ENCODE data around the gene ACACB. TPM values are rescaled to one million over a fixed set of nuclear protein-coding genes. Genes with fewer than 3 reads are reported as not detected.
"Not testable (repeated sequence)": the region's sequence is repeated elsewhere in the genome, so short reads cannot be mapped to it uniquely, and the experiment has no call there.

The ACACB gene
- total RNA-seq, 1 donor from 2014 or later = 5.9 TPM

- Mint-ChIP-seq H3K36me3 (ENCODE audit: low read depth) (peaks cover 13% of the 10 kb centered on the region), H3K27me3 (ENCODE audit: low read depth) (no peaks in the 10 kb centered on the region), H3K9me3 (ENCODE audit: low read depth) (peaks cover 2% of the 10 kb centered on the region), H3K4me1 (ENCODE audit: low read depth) (no peaks in the 10 kb centered on the region), H3K4me3 (ENCODE audit: unreplicated experiment) (no peak overlapping the region), H3K27ac (ENCODE audit: unreplicated experiment) (no peak overlapping the region)
- TF ChIP-seq CTCF (IDR thresholded peaks at IDR 0.05) = no peak
- no peak for DNase-seq (ENCODE audit: low spot score)
Measured at GRCh38 chr12:109167781-109168180, 51.4 kb downstream of the ACACB start.

GRCh38 chr12:109169262-109169661 is 52.9 kb downstream of the ACACB start:
- H3K4me3 Mint-ChIP-seq (ENCODE audit: unreplicated experiment) = no peak overlapping the region
- peaks cover 4% of the 10 kb centered on the region for H3K9me3 Mint-ChIP-seq (ENCODE audit: low read depth)
- no peak for DNase-seq (ENCODE audit: low spot score)
- H3K4me1 Mint-ChIP-seq (ENCODE audit: low read depth) = no peaks in the 10 kb centered on the region
- H3K27me3 Mint-ChIP-seq (ENCODE audit: low read depth) = no peaks in the 10 kb centered on the region
- no peak overlapping the region for H3K27ac Mint-ChIP-seq (ENCODE audit: unreplicated experiment)
- H3K36me3 Mint-ChIP-seq (ENCODE audit: low read depth) = peaks cover 20% of the 10 kb centered on the region
- TF ChIP-seq CTCF (IDR thresholded peaks at IDR 0.05) = no peak

GRCh38 chr12:109169686-109170085 is 53.3 kb downstream of the ACACB start:
- Mint-ChIP-seq H3K27ac (ENCODE audit: unreplicated experiment) (no peak overlapping the region), H3K27me3 (ENCODE audit: low read depth) (no peaks in the 10 kb centered on the region), H3K4me3 (ENCODE audit: unreplicated experiment) (no peak overlapping the region), H3K36me3 (ENCODE audit: low read depth) (peaks cover 20% of the 10 kb centered on the region), H3K4me1 (ENCODE audit: low read depth) (no peaks in the 10 kb centered on the region), H3K9me3 (ENCODE audit: low read depth) (peaks cover 4% of the 10 kb centered on the region)
- no peak for DNase-seq (ENCODE audit: low spot score)
- no peak for TF ChIP-seq CTCF (IDR thresholded peaks at IDR 0.05)

GRCh38 chr12:109170324-109170723 is 53.9 kb downstream of the ACACB start:
- no peak for DNase-seq (ENCODE audit: low spot score)
- Mint-ChIP-seq H3K4me3 (ENCODE audit: unreplicated experiment) (no peak overlapping the region), H3K36me3 (ENCODE audit: low read depth) (peaks cover 20% of the 10 kb centered on the region), H3K27ac (ENCODE audit: unreplicated experiment) (no peak overlapping the region), H3K4me1 (ENCODE audit: low read depth) (no peaks in the 10 kb centered on the region), H3K27me3 (ENCODE audit: low read depth) (no peaks in the 10 kb centered on the region), H3K9me3 (ENCODE audit: low read depth) (peaks cover 4% of the 10 kb centered on the region)
- no peak for TF ChIP-seq CTCF (IDR thresholded peaks at IDR 0.05)

- not testable (repeated sequence) for DNase-seq (ENCODE audit: low spot score); H3K4me3 Mint-ChIP-seq (ENCODE audit: unreplicated experiment); H3K27ac Mint-ChIP-seq (ENCODE audit: unreplicated experiment); H3K27me3 Mint-ChIP-seq (ENCODE audit: low read depth); H3K9me3 Mint-ChIP-seq (ENCODE audit: low read depth); H3K4me1 Mint-ChIP-seq (ENCODE audit: low read depth)
- peaks cover 19% of the 10 kb centered on the region for H3K36me3 Mint-ChIP-seq (ENCODE audit: low read depth)
Measured at GRCh38 chr12:109172787-109173186, 56.4 kb downstream of the ACACB start.

GRCh38 chr12:109173443-109174240 is 57.3 kb downstream of the ACACB start:
- no peak for TF ChIP-seq CTCF (IDR thresholded peaks at IDR 0.05)
- H3K9me3 Mint-ChIP-seq (ENCODE audit: low read depth) = peaks cover 4% of the 10 kb centered on the region
- DNase-seq (ENCODE audit: low spot score) = no peak
- H3K4me1 Mint-ChIP-seq (ENCODE audit: low read depth) = no peaks in the 10 kb centered on the region
- H3K27me3 Mint-ChIP-seq (ENCODE audit: low read depth) = no peaks in the 10 kb centered on the region
- H3K27ac Mint-ChIP-seq (ENCODE audit: unreplicated experiment) = no peak overlapping the region
- H3K4me3 Mint-ChIP-seq (ENCODE audit: unreplicated experiment) = no peak overlapping the region
- H3K36me3 Mint-ChIP-seq (ENCODE audit: low read depth) = peaks cover 19% of the 10 kb centered on the region
